ENCODE measurements around the gene PRB3.

The PRB3 gene

DNA sequence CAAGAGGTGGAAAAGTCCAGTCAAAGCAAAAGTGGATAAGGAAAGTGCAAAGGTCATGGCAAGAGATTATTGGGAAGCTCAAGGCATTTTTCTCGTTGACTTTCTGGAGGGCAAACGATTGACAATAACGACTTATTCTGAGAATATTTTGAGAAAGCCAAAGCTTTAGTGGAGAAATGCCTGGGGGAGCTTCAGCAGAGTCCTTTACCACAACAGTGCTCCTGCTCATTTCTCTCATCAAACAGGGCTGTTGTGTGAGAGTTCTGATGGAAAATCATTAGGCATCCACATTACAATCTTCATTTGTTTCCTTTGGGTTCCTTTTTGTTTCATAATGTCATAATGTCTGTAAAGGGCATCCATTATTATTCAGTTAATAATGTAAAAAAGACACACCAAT lies 26.9 kb downstream of the PRB3 start:
- TF ChIP-seq, protein P1, sequence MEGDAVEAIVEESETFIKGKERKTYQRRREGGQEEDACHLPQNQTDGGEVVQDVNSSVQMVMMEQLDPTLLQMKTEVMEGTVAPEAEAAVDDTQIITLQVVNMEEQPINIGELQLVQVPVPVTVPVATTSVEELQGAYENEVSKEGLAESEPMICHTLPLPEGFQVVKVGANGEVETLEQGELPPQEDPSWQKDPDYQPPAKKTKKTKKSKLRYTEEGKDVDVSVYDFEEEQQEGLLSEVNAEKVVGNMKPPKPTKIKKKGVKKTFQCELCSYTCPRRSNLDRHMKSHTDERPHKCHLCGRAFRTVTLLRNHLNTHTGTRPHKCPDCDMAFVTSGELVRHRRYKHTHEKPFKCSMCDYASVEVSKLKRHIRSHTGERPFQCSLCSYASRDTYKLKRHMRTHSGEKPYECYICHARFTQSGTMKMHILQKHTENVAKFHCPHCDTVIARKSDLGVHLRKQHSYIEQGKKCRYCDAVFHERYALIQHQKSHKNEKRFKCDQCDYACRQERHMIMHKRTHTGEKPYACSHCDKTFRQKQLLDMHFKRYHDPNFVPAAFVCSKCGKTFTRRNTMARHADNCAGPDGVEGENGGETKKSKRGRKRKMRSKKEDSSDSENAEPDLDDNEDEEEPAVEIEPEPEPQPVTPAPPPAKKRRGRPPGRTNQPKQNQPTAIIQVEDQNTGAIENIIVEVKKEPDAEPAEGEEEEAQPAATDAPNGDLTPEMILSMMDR (IDR thresholded peaks at IDR 0.05; ENCODE audit: low read depth, low read length, missing control alignments): no peak
- Histone ChIP-seq H3K36me3 (replicated peaks) (no peaks in the 10 kb centered on the region), H3K4me3 (ENCODE audit: low read depth, low read length) (no peak overlapping the region), H3K27me3 (replicated peaks) (no peaks in the 10 kb centered on the region), H3K27ac (no peak overlapping the region)
- in situ Hi-C loops (cut with HindIII; ENCODE audit: low pct_ligation_motif_present, low sequenced_read_pairs): loop anchor here (25.0 kb wide), 1 partner anchor 245 kb away; no protein-coding TSS in a partner anchor
- DNase-seq: no peak

DNA sequence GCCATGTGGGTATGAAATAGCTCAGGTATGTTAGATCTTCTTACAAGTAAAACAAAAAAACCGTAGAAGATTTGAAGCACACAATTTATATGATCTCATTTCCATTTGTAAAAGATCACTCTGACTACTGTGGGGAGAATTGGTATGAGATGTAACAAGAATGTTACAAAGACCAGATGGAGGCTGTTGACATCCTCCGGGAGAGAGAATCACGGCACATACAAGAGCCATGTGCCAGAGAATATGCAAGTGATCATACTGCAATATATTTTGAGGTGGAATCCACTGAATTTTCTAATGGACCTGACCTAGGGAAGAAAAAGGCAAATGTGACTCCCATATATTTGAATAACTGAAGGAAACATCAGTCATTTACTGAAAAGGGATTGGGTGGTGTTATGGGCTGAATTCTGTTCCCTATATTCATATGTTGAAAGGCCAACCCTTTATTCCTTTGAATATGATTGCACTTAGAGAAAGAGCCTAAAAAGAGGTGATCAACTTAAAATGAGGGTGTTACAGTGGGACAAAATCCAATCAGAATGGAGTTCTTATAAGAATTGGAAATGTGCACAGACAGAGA lies 29.1 kb downstream of the PRB3 start:
- Histone ChIP-seq H3K36me3 (replicated peaks) (no peaks in the 10 kb centered on the region), H3K27me3 (replicated peaks) (no peaks in the 10 kb centered on the region), H3K27ac (no peak overlapping the region), H3K4me3 (ENCODE audit: low read depth, low read length) (no peak overlapping the region)
- no peak for DNase-seq
- TF ChIP-seq, protein P1 (IDR thresholded peaks at IDR 0.05; ENCODE audit: low read depth, low read length, missing control alignments): no peak
- in situ Hi-C loops (cut with HindIII; ENCODE audit: low pct_ligation_motif_present, low sequenced_read_pairs): loop anchor here (25.0 kb wide), 1 partner anchor 247 kb away; no protein-coding TSS in a partner anchor

DNA sequence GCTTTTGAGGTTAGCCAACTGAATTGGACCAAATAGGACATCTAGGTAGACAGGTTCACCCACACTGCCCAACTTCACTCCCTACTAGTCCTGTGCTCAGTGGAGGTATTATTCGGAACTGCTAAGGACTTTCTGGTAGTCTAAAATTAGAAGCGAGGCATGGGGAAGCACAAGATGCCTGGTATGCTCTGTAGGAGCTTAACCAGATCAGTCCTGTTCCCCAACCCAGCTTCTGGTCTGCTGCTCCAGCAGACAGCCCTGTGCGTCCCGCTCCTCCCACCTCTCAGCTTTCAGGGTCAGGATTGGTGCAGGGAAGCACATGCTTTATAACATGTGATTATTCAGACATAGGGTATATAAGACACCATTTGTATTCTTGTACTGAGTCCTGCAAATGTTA lies 31.2 kb downstream of the PRB3 start:
- Histone ChIP-seq H3K27ac (no peak overlapping the region), H3K4me3 (ENCODE audit: low read depth, low read length) (no peak overlapping the region), H3K27me3 (replicated peaks) (no peaks in the 10 kb centered on the region), H3K36me3 (replicated peaks) (no peaks in the 10 kb centered on the region)
- no peak for DNase-seq
- TF ChIP-seq, protein P1 (IDR thresholded peaks at IDR 0.05; ENCODE audit: low read depth, low read length, missing control alignments): no peak
- in situ Hi-C loops (cut with HindIII; ENCODE audit: low pct_ligation_motif_present, low sequenced_read_pairs): loop anchor here (25.0 kb wide), 1 partner anchor 249 kb away; no protein-coding TSS in a partner anchor

DNA sequence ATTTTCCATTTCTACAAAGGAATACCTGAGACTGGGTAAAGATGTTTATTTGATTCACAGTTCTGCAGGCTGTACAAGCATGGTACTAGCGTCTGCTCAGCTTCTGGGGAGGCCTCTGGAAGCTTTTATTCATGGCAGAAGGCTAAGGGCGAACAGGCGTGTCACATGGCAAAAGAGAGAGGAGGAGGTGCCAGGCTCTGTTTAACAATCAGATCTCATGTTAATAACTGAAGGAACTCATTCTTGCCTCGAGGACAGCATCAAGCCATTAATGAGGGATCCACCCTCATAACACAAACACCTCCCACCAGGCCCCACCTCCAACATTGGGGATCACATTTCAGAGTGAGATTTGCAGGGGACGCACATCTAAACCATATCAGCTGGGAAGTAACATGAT lies 36.0 kb downstream of the PRB3 start:
- no peak for DNase-seq
- in situ Hi-C loops (cut with HindIII; ENCODE audit: low pct_ligation_motif_present, low sequenced_read_pairs): loop anchor here (25.0 kb wide), 1 partner anchor 254 kb away; no protein-coding TSS in a partner anchor
- Histone ChIP-seq H3K4me3 (ENCODE audit: low read depth, low read length) (no peak overlapping the region), H3K36me3 (replicated peaks) (no peaks in the 10 kb centered on the region), H3K27me3 (replicated peaks) (no peaks in the 10 kb centered on the region), H3K27ac (no peak overlapping the region)
- TF ChIP-seq, protein P1 (IDR thresholded peaks at IDR 0.05; ENCODE audit: low read depth, low read length, missing control alignments): no peak

DNA sequence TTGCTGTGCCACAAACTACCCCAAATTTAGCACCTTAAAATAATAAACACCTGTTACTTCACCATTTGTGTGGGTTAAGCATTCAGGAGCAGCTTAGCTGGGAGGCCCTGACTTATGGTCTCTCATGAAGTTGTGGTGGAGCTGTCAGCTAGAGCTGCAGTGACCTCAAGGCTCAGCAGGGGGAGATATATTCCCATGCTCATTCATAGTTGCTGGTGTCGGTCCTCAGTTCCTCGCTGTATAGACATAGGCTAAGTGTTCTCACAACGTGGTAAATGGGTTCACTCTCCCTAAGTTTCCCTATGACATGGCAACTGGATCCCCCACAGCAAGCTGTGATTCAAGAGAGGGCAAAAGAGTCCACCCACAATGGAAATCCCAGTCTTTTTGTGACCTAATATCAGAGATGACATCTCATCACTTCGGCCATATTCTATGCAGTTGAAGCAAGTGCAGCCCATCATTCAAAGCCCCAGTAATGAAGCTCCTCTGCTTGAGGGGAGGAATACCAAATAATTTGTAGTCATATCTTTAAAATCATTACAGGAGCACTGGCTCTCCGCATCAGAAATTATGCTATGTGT lies 41.1 kb downstream of the PRB3 start:
- TF ChIP-seq, protein P1 (IDR thresholded peaks at IDR 0.05; ENCODE audit: low read depth, low read length, missing control alignments): peak; percentile 90
- in situ Hi-C loops (cut with HindIII; ENCODE audit: low pct_ligation_motif_present, low sequenced_read_pairs): loop anchor here (25.0 kb wide), 1 partner anchor 259 kb away; no protein-coding TSS in a partner anchor
- H3K4me3 ChIP-seq (ENCODE audit: low read depth, low read length): no peak overlapping the region
- DNase-seq: peak; percentile 70
- H3K27me3 ChIP-seq (replicated peaks): no peaks in the 10 kb centered on the region
- no peaks in the 10 kb centered on the region for H3K36me3 ChIP-seq (replicated peaks)
- H3K27ac ChIP-seq: no peak overlapping the region
